Stimulated activated naive CD8-positive, alpha-beta T cell treated with anti-CD3 and anti-CD28 coated beads, Interleukin-15, amount 100 ng/mL, for 72 hours (primary cell): ENCODE data around the gene BAK1.
A peak's percentile ranks its signal among the peaks of the same experiment; 100 is the strongest.

Source experiments
- ATAC-seq: fragments of 150-1000 bp; cut with Tn5 transposase; 2 replicates; pipeline ENCODE4 v1.10.0; 2021; ENCODE audit warnings: mild to moderate bottlenecking, moderate library complexity
- DNase-seq, 2 donors: peaks; one replicate each; pipeline ENCODE4 v3.0.0; 2021 to 2022
- H3K27ac Mint-ChIP-seq, 2 donors: one replicate each; pipeline ENCODE4 v1.8.0; 2022; ENCODE audit warnings: mild to moderate bottlenecking in 2 of 2, mixed read lengths in 2 of 2, moderate library complexity in 2 of 2
- H3K27me3 Mint-ChIP-seq: one replicate; pipeline ENCODE4 v1.8.0; 2022; ENCODE audit warnings: mixed read lengths
- H3K4me1 Mint-ChIP-seq: one replicate; pipeline ENCODE4 v1.8.0; 2022; ENCODE audit warnings: mild to moderate bottlenecking, mixed read lengths
- H3K4me3 Mint-ChIP-seq, 2 donors: one replicate each; pipeline ENCODE4 v1.8.0; 2022; ENCODE audit warnings: mild to moderate bottlenecking in 2 of 2, mixed read lengths in 2 of 2, moderate library complexity in 1 of 2
- H3K9me3 Mint-ChIP-seq, 2 donors: one replicate each; pipeline ENCODE4 v1.8.0; 2022; ENCODE audit warnings: mixed read lengths in 2 of 2

Gene BAK1

DNA sequence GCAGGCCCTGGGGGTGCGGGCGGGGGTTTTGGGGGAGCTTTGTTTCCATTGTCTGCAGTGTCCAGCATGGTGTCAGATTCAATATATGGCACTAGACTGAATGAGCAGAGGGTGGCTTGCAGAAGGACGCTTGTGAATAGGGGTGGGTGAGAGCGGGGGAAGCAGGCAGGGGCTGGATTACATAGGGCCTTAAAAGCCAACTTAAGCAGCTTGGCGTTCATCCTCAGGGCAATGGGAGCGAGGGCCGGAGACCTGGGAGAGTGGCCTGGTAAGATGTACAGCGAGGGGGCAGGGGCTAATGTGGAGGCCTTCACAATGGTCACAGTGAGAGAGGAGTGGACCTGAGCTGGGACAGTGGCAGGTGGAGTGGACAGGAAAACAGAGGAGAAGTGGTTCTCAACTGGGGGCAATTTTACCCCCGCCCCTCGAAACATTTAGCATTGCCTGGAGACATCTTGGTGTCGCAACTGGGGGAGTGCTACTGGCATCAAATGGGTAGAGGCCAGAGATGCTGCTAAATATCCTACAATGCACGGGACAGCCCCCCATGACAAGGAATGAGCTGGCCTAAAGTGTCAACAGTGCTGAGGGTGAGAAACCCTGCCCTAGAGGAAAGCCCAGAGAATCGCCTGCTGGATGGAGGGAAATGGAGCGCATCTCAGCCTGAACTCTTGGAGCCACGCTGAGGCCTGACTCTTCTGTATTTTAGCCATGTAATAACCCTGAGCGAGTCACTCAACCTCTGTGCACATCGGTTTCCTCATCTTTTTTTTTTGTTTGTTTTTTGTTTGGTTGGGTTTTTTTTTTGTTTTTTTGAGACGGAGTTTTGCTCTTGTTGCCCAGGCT, 15.1 kb upstream of the BAK1 start:
- no peaks in the 10 kb centered on the region for H3K9me3 Mint-ChIP-seq
- H3K4me1 Mint-ChIP-seq, result peaks cover 43% of the 10 kb centered on the region
- DNase-seq, result no peak
- H3K27ac Mint-ChIP-seq, result peak overlapping the region in 1 of 2 donors; percentile 77
- no peak for ATAC-seq
- H3K4me3 Mint-ChIP-seq, result no peak overlapping the region
- H3K27me3 Mint-ChIP-seq, result no peaks in the 10 kb centered on the region

DNA sequence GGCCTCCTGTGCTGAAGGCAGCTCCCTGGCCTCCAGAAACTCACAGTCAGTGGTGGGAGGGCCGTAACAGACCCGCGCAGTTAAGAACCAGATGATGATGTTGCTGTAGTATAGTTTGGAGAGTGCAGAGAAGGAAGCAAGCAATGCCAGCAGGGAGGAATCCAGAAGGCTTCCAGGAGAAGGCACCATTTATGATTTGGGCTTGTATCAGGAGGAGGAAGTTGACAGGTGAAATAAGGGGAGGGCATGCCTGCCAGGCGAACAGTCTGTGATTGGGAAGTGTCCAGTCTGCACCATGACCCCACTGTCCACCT, 13.3 kb upstream of the BAK1 start:
- DNase-seq, result no peak
- Mint-ChIP-seq H3K27ac (peak overlapping the region in 1 of 2 donors; percentile 92), H3K4me3 (peak overlapping the region; percentile 85 to 86), H3K27me3 (no peaks in the 10 kb centered on the region), H3K9me3 (no peaks in the 10 kb centered on the region), H3K4me1 (peaks cover 51% of the 10 kb centered on the region)
- no peak for ATAC-seq

DNA sequence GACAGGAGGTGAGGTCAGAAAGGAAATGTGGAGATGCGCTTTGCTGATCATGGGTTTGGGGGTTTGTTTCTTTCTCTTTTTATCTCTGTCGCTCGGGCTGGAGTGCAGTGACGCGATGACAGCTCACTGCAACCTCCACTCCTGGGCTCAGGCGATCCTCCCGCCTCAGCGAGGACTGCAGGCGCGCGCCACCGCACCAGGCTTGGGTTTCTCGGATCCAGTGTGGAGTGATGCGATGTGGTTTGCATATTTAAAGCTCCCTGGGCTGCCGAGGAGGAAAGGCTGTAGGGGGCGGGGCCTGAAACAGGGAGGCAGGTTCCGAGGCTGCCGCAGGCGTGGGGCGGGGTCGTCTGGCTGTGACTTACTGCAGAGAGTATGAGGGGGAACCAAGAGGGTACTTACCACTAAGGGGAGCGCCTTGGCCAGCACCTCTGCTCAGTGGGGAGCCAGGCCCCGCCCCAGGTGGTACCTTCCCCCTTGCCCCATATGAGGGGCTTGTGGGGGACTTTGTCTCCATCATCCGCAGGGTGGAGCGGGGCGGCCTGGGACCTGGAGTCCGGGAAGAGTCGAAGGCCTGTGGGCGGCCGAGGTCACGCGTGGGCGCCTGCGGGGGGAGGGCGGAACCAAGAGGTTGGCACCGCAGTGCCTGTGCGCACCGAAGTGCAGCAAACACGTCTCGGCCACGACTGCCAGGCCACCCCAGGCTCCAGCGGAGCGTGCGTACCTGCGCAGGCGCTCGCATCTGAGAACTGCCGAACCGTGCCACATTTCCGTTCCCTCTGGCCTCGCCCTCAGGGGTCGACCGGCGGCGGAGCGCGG, 12.7 kb upstream of the BAK1 start:
- H3K27ac Mint-ChIP-seq, result peak overlapping the region in 1 of 2 donors; percentile 92
- H3K4me1 Mint-ChIP-seq, result peaks cover 51% of the 10 kb centered on the region
- H3K9me3 Mint-ChIP-seq, result no peaks in the 10 kb centered on the region
- ATAC-seq (peak; percentile 77), DNase-seq (peak; percentile 55 to 56)
- peak overlapping the region; percentile 85 to 86 for H3K4me3 Mint-ChIP-seq
- no peaks in the 10 kb centered on the region for H3K27me3 Mint-ChIP-seq

DNA sequence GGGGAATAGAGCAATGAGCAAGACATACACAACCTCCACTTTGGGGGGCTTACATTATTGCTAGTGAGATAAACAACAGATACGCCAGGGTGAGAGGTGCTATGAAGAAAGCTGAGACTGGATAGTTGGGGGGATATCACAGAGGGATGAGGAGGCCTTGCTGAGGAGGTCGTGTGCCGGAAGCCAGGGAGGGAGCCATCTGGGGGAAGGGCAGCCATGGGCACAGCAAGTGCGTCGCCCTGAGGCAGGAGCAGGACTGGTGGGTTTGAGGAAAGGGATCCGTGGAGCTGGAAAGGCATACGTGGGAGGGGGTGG, 12.2 kb upstream of the BAK1 start:
- Mint-ChIP-seq H3K27me3 (no peaks in the 10 kb centered on the region), H3K9me3 (no peaks in the 10 kb centered on the region), H3K27ac (no peak overlapping the region), H3K4me1 (peaks cover 48% of the 10 kb centered on the region), H3K4me3 (peak overlapping the region; percentile 39 to 86)
- no peak for ATAC-seq
- DNase-seq, result no peak

DNA sequence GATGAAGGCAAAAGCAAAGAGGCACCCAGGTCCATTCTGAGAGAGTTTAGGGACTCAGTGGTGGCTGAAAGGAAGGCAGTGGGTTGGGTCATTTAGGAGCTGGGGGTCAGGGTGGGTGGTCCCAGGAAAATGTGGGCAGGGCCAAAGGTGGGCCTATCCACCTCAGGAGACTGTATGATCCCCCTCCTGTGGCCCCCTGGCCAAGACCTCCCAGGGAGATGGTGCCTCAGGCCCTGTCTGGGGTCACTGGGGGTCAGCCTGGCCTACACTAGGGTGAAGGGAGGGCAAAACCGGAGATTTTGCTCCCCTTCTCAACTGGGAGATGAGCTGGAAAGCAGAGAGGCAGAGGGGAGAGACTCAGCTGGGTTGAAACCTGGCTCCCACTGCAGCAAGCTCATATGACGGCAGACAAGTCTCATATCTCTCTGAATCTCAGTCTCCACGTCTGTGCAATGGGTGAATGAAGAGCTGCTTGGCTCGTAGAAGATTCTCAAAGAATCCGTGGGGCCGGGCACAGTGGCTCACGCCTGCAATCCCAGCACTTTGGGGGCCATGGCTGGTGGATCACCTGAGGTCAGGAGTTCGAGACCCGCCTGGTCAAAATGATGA, 11.5 kb upstream of the BAK1 start:
- H3K4me3 Mint-ChIP-seq, result no peak overlapping the region
- H3K27me3 Mint-ChIP-seq, result no peaks in the 10 kb centered on the region
- peaks cover 41% of the 10 kb centered on the region for H3K4me1 Mint-ChIP-seq
- DNase-seq (no peak), ATAC-seq (no peak)
- H3K9me3 Mint-ChIP-seq, result no peaks in the 10 kb centered on the region
- no peak overlapping the region for H3K27ac Mint-ChIP-seq

DNA sequence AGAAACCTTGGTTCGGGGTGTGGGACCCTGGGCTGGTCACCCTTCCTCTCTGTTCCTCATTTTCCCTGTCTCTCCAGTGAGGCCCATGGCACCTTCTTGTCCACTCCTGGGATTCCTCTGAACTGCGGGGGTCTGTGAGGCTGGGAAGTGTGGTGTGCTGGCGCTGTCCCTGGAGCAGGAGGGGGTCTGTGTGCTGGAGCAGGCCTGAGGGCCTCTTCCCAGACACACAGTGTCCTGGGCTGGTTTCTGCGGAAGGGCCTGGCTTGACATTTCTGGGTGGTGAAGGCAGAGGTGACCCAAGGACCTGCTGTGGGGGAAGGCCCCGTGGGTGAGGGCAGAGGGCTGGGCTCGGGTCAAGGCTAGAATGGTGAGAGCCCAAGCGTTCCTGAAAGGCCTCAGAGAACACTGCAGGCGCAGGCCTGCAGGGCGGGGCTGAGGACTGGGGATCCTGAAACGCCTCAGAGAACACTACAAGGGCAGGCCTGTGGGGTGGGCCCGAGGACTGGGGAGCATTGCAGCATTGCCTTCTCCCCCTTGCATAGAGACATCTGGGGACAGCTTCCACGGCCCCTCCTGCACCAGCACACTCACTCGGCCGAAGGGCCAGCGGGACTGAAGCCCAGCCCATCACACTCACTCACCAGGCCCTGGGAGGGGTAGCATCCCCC, 10.6 kb upstream of the BAK1 start:
- ATAC-seq, result no peak
- no peak overlapping the region for H3K27ac Mint-ChIP-seq
- no peak overlapping the region for H3K4me3 Mint-ChIP-seq
- no peaks in the 10 kb centered on the region for H3K9me3 Mint-ChIP-seq
- peaks cover 45% of the 10 kb centered on the region for H3K4me1 Mint-ChIP-seq
- DNase-seq, result no peak
- no peaks in the 10 kb centered on the region for H3K27me3 Mint-ChIP-seq

DNA sequence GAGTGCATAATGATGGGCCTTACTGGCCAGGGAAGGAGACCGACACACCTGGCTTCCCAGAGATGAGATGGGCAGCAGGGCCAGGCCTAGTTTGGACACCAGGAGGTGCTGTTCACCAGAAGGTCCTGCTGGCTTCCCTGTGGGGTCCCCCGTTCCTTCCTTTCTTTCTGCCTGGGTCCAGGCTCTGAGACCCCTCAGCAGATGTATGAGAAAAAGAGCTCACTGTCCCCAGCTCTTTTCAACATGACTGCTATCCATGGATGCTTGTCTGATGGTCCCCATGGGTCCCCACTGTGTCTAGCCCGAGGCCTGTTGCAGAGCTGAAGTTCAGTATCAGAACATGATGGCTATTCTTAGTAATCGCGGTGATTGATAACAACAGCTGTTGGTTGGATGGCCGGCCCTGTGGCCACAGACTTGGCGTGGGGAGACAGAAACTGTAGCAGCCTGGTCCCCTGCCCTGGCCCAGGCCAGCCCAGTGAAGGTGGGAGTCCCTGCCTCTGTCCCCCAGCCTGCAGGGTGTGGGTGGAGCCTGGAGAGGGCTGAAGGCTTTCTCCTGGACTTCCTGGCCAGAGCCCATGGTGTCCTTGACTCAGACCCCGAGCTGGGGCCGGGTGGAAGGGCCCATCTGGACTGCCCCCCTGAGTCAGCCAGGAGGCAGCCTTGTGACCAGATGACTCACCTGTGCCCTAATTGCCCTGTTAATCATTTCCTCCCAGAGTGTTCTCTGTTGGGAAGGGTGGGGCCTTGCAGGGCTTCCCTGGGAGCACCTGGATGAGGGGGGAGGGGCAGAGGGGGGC, 9.9 kb upstream of the BAK1 start:
- peak; percentile 28 for ATAC-seq
- no peak overlapping the region for H3K4me3 Mint-ChIP-seq
- no peaks in the 10 kb centered on the region for H3K27me3 Mint-ChIP-seq
- DNase-seq, result peak in 1 of 2 donors; percentile 54
- peaks cover 52% of the 10 kb centered on the region for H3K4me1 Mint-ChIP-seq
- H3K27ac Mint-ChIP-seq, result no peak overlapping the region
- no peaks in the 10 kb centered on the region for H3K9me3 Mint-ChIP-seq

DNA sequence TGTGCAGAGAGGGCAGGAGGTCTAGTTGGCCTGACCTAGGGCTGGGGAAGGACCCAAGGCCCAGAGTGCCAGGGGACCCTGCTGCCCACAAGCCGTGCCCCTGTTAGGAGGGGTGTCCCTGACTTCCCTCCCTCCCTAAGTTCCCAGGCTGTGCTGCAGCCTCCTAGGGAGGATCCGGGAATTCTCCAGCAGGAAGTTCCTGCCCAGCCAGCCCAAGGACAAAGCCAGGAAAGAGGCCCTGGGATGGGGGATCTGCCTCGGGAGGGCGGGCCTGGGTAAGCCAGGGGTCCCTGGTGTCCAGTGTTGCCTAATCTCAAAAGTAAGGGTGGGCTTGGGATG, 9.3 kb upstream of the BAK1 start:
- ATAC-seq, result no peak
- H3K9me3 Mint-ChIP-seq, result no peaks in the 10 kb centered on the region
- no peak overlapping the region for H3K27ac Mint-ChIP-seq
- peaks cover 58% of the 10 kb centered on the region for H3K4me1 Mint-ChIP-seq
- no peaks in the 10 kb centered on the region for H3K27me3 Mint-ChIP-seq
- no peak for DNase-seq
- no peak overlapping the region for H3K4me3 Mint-ChIP-seq

DNA sequence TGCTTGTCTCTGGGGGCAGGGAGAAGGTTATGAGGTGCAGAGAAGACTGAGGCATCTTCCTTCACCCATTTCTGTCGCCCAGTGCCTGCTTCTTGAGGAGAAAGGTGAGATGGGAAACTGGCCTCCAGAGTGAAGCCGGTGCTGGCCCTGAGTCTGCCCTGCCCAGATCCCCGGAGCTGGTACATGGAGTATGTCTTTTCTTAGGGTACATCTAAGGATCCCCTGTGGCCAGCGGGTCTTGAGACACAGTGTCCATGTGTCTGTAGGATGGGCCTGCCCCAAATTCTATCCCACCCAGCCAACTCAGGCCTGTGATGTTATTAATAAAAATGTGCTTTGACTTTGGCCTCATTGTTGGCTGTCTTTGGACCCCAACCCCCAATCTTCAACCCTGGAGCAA, 8.8 kb upstream of the BAK1 start:
- H3K27me3 Mint-ChIP-seq, result no peaks in the 10 kb centered on the region
- H3K27ac Mint-ChIP-seq, result no peak overlapping the region
- peaks cover 63% of the 10 kb centered on the region for H3K4me1 Mint-ChIP-seq
- ATAC-seq (no peak), DNase-seq (no peak)
- no peak overlapping the region for H3K4me3 Mint-ChIP-seq
- H3K9me3 Mint-ChIP-seq, result no peaks in the 10 kb centered on the region

DNA sequence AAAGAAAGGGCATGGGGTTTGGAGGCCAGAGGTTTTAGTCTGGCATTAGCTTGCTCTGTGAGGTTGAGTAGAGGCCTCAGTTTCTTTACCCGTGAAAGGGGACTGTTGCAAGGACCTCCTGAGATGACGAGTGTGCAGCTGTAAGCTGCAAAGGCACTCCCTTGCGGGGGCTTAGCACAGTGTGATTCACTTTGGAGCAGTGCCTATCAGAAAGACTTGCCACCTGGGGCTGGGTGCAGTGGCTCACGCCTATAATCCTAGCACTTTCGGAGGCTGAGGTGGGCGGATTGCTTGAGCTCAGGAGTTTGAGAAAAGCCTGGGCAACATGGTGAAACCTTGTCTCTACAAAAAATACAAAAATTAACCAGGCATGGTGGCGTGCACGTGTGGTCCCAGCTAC, 7.5 kb upstream of the BAK1 start:
- peaks cover 59% of the 10 kb centered on the region for H3K4me1 Mint-ChIP-seq
- peak overlapping the region in 1 of 2 donors; percentile 42 for H3K27ac Mint-ChIP-seq

DNA sequence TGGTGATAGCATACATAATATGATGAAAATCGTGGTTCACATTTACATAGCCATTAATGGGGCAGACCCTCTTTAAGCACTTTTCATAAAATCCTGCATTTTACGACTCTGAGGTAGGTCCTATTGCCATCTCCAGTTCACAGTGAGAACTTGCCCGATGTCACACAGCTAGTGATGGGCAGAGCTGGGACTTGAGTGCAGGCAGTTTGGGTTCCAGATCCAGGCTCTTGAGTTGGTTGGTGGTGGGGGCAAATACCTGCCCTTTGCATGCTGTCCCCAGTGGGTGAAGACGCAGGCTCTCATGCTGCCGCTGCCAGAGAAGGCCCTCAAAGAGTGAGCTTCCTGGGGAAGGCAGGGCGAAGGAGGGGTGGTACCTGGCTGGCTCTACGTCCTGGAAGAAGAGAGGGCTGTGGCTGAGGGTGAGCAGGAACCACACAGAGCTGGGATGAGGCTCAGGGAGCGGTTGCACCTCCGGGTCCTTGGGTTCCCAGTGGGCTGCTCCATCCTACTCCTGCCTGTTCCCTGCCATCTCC, 6.1 kb upstream of the BAK1 start:
- Mint-ChIP-seq H3K9me3 (no peaks in the 10 kb centered on the region), H3K27ac (no peak overlapping the region), H3K4me3 (peak overlapping the region; percentile 83 to 86), H3K27me3 (no peaks in the 10 kb centered on the region), H3K4me1 (peaks cover 50% of the 10 kb centered on the region)
- ATAC-seq (no peak), DNase-seq (no peak)

More for the DNA sequence above, 7.5 kb upstream of the BAK1 start:
- Mint-ChIP-seq H3K27me3 (no peaks in the 10 kb centered on the region), H3K4me3 (no peak overlapping the region), H3K9me3 (no peaks in the 10 kb centered on the region)
- no peak for DNase-seq
- no peak for ATAC-seq

DNA sequence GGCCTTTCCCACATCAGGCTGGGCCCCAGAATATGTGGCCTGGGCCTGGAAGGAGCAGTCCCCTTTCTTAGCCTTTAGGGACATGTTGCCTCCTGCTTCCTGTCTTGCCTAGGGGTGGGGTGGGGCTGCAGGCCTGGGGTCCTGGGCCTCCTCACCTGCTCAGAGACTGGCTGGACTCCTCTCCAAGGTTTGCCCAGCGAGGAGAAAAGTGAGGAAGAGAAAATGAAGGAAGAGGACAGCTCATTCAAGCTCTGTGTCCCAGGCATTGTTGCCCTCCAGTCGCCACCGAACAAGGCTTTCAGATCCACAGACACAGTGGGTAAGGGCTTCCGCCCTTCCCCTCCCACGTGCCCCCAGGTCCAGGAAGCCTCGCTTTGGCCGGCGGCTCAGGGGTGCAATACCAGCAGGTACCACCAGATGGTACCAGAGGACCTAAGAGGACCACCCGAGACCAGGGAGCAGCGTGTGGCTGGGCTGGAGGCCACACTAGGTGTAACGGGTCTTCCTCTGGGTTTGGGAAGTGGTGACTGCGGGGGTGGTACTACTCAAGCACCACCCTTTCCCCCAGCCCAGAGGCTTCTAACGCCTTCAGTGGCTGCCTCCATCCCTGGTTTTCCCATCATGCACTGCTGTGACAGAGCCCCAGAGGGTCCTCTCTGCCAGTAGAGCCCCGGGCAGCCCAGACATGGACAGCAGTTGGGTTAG, 5.5 kb upstream of the BAK1 start:
- peak; percentile 88 for ATAC-seq
- H3K27ac Mint-ChIP-seq, result peak overlapping the region; percentile 91 to 96

DNA sequence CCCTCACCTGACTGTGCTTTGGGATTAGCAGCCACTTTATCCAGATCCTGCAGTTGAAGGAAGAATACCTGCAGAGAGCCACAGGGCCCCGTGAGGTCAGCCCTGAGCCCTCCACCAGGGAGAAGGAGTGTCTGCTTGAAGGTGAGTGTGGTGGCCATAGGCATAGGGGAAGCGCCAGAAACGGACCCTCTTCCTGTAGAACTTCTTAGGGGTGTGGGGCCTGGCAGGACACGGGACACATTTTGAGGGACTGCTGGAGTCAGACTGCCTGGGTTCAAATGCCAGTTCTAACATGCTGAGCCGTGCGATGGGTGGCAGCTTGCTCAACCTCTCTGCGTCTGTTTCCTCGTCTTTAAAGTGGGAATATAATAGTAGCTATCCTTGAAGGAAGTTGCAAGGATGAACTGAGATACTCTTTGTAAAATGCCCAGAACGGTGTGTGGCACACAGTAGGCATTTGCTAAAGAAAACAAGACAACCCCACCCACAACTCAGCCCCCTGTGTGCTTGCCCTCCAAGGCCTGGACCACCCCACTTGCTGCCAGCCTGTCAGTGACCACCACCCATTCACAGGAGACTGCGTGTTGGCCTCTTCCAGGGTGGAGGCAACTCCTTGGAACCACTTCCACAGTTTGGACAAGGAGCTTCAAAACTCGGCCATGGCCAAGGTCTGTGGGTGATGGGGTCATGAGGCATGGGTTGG, 4.8 kb upstream of the BAK1 start:
- H3K27me3 Mint-ChIP-seq, result no peaks in the 10 kb centered on the region
- H3K4me1 Mint-ChIP-seq, result peaks cover 44% of the 10 kb centered on the region
- H3K4me3 Mint-ChIP-seq, result peak overlapping the region; percentile 83 to 86
- no peak for ATAC-seq
- peak overlapping the region; percentile 91 to 96 for H3K27ac Mint-ChIP-seq
- no peaks in the 10 kb centered on the region for H3K9me3 Mint-ChIP-seq
- DNase-seq, result no peak

More for the DNA sequence above, 5.5 kb upstream of the BAK1 start:
- peak overlapping the region; percentile 83 to 86 for H3K4me3 Mint-ChIP-seq
- DNase-seq, result peak; percentile 86 to 94
- no peaks in the 10 kb centered on the region for H3K9me3 Mint-ChIP-seq
- H3K27me3 Mint-ChIP-seq, result no peaks in the 10 kb centered on the region
- H3K4me1 Mint-ChIP-seq, result peaks cover 45% of the 10 kb centered on the region

DNA sequence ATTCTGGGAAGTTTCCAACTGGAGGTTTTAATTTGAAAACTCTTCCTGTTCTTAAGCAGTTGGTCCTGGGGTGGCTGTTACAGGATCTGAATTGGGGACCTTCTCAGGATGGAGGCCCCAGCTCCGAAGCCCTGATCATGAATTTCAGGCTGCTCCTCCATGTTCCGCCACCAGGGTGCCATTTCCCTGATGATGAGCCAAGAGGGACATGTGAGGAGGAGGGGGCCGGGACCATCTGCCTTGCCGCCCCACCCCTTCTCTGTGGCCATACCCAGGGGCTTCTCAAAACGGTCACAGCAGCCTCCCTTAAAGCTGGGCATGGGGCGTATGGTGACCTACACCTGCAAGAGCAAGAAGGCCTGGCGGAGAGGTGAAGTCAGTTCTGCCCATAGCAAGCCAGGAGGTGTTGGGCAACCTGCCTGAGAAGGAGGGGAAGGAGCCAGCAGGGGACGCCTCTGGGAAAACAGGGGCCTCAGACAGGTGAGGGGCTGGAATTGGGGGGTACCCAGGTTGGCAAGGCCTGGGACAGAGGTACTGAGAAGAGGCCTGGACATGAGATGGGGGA, 3.6 kb upstream of the BAK1 start:
- H3K27ac Mint-ChIP-seq, result no peak overlapping the region
- H3K4me3 Mint-ChIP-seq, result peak overlapping the region; percentile 9 to 41
- no peaks in the 10 kb centered on the region for H3K27me3 Mint-ChIP-seq
- H3K9me3 Mint-ChIP-seq, result no peaks in the 10 kb centered on the region
- no peak for DNase-seq
- peaks cover 44% of the 10 kb centered on the region for H3K4me1 Mint-ChIP-seq
- ATAC-seq, result no peak
